ENCODE results near the gene STMN3. TPM values are rescaled to one million over a fixed set of nuclear protein-coding genes. Genes with fewer than 3 reads are reported as not detected.

Gene STMN3
- total RNA-seq, 2 donors from 2014 or later = 2.5 to 5.3 TPM

GRCh38 chr20:63592661-63593060 is 60.6 kb downstream of the STMN3 start:
- Histone ChIP-seq H3K9me3 (no peaks in the 10 kb centered on the region), H3K9ac (ENCODE audit: low read depth in 2 of 2, low read length in 2 of 2) (no peak overlapping the region), H3K4me3 (no peak overlapping the region), H3K27ac (no peak overlapping the region), H3K36me3 (no peaks in the 10 kb centered on the region), H3K4me1 (no peaks in the 10 kb centered on the region), H3K27me3 (no peaks in the 10 kb centered on the region)
- TF ChIP-seq CTCF (IDR thresholded peaks at IDR 0.05) = no peak
- intact Hi-C loops (cut with DNase I) = no loop called here
- DNase-seq = no peak

- Histone ChIP-seq H3K4me3 (no peak overlapping the region), H3K4me1 (no peaks in the 10 kb centered on the region), H3K9me3 (no peaks in the 10 kb centered on the region), H3K9ac (ENCODE audit: low read depth in 2 of 2, low read length in 2 of 2) (no peak overlapping the region), H3K27ac (no peak overlapping the region), H3K27me3 (no peaks in the 10 kb centered on the region), H3K36me3 (no peaks in the 10 kb centered on the region)
- intact Hi-C loops (cut with DNase I) = no loop called here
- DNase-seq = no peak
- no peak for TF ChIP-seq CTCF (IDR thresholded peaks at IDR 0.05)
Observed at GRCh38 chr20:63591786-63592355, 61.4 kb downstream of the STMN3 start.

- no peak overlapping the region for H3K9ac ChIP-seq (ENCODE audit: low read depth in 2 of 2, low read length in 2 of 2)
- no peaks in the 10 kb centered on the region for H3K36me3 ChIP-seq
- TF ChIP-seq CTCF (IDR thresholded peaks at IDR 0.05) = no peak
- H3K9me3 ChIP-seq = no peaks in the 10 kb centered on the region
- no peaks in the 10 kb centered on the region for H3K4me1 ChIP-seq
- intact Hi-C loops (cut with DNase I) = no loop called here
- no peak overlapping the region for H3K4me3 ChIP-seq
- H3K27ac ChIP-seq = no peak overlapping the region
- DNase-seq = no peak
- no peaks in the 10 kb centered on the region for H3K27me3 ChIP-seq
Observed at GRCh38 chr20:63591147-63591533, 62.1 kb downstream of the STMN3 start.

GRCh38 chr20:63590218-63591146 is 62.7 kb downstream of the STMN3 start:
- Histone ChIP-seq H3K27me3 (no peaks in the 10 kb centered on the region), H3K9me3 (no peaks in the 10 kb centered on the region), H3K27ac (no peak overlapping the region), H3K36me3 (no peaks in the 10 kb centered on the region), H3K4me3 (no peak overlapping the region), H3K4me1 (no peaks in the 10 kb centered on the region), H3K9ac (ENCODE audit: low read depth in 2 of 2, low read length in 2 of 2) (no peak overlapping the region)
- intact Hi-C loops (cut with DNase I) = no loop called here
- DNase-seq = no peak
- TF ChIP-seq CTCF (IDR thresholded peaks at IDR 0.05) = no peak

Other genes with a start within 250 kb of the STMN3 start
- gene KCNQ2, start 180.8 kb downstream of the STMN3 start, total RNA-seq = under 1 TPM; 0.19 to 0.27 TPM
- 1 to 10 TPM; 1.5 to 3.2 TPM for gene EEF1A2, start 154.3 kb downstream of the STMN3 start, total RNA-seq
- gene PPDPF, start 132.7 kb downstream of the STMN3 start, total RNA-seq = 100 to 1,000 TPM; 561 to 634 TPM
- gene PTK6, start 116.0 kb downstream of the STMN3 start, total RNA-seq = 10 to 100 TPM; 69.0 to 91.1 TPM
- under 1 TPM; 0.32 to 0.49 TPM for gene SRMS, start 105.7 kb downstream of the STMN3 start, total RNA-seq
- under 1 TPM; 0.35 to 0.69 TPM for gene FNDC11, start 99.3 kb downstream of the STMN3 start, total RNA-seq
- gene HELZ2, start 79.2 kb downstream of the STMN3 start, total RNA-seq = 10 to 100 TPM; 36.3 to 38.0 TPM
- 10 to 100 TPM; 11.5 to 14.8 TPM for gene GMEB2, start 26.3 kb downstream of the STMN3 start, total RNA-seq
- 10 to 100 TPM; 25.7 to 34.9 TPM for gene RTEL1, start 4.9 kb upstream of the STMN3 start, total RNA-seq
- 1 to 10 TPM in 1 of 2 donors, not detected in 1; 7.5 TPM for gene TNFRSF6B, start 43.2 kb upstream of the STMN3 start, total RNA-seq
- gene ARFRP1, start 54.6 kb upstream of the STMN3 start, total RNA-seq = 10 to 100 TPM; 35.3 to 76.9 TPM
- gene ZGPAT, start 54.6 kb upstream of the STMN3 start, total RNA-seq = 10 to 100 TPM; 27.2 to 41.4 TPM
- 10 to 100 TPM; 10.8 to 20.0 TPM for gene LIME1, start 83.2 kb upstream of the STMN3 start, total RNA-seq
- gene SLC2A4RG, start 86.4 kb upstream of the STMN3 start, total RNA-seq = 10 to 100 TPM; 44.3 to 75.3 TPM
- gene ZBTB46, start 177.8 kb upstream of the STMN3 start, total RNA-seq = 1 to 10 TPM; 2.1 to 3.2 TPM
- not detected for gene ABHD16B, start 208.1 kb upstream of the STMN3 start, total RNA-seq
- 10 to 100 TPM; 54.0 to 66.1 TPM for gene TPD52L2, start 211.8 kb upstream of the STMN3 start, total RNA-seq
- 10 to 100 TPM; 58.9 to 63.9 TPM for gene DNAJC5, start 241.7 kb upstream of the STMN3 start, total RNA-seq